ENCODE measurements around the gene TAB2.

Gene TAB2

DNA sequence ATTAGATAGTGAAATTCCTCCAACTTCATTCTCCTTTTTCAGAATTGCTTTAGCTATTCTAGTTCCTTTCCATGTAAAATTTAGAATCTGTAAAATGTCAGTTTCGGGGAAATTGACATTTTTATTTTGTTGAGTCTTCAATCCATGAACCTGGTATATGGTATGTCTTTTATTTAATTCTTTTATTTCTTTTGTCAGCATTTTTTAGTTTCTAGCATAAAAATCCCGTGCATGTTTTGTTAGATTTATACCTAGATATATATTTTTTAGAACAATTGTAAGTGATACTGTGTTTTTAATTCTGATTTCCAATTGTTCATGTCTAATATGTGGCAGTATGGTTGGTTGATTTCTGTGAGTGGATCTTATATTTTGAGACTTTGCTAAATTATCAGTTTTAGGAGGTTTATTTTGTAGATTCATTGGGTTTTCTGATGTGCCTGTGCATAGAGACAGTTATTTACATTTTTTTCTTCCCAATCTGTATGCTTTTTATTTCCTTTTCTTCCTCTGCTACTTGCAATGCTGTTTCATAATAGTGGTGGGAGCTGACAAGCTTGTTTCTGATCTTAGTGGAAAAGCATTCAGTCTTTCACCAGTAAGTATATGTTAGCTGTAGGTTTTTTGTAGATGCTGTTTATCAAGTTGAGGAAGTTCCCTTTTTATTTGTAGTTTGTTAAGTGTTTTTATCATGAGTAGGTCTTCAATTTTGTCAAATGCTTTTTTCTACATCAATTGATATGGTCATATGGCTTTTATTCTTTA lies 13.7 kb downstream of the TAB2 start:
- Histone ChIP-seq H3K4me2 (ENCODE audit: low read length, poor library complexity, severe bottlenecking) (no peak overlapping the region), H2BK15ac (ENCODE audit: low read depth, poor library complexity, severe bottlenecking) (no peak overlapping the region), H2BK5ac (ENCODE audit: low read depth, low read length, poor library complexity, severe bottlenecking) (no peak overlapping the region), H3K27ac (ENCODE audit: low read length, poor library complexity, severe bottlenecking) (no peak overlapping the region), H3K18ac (ENCODE audit: low read depth in 1 of 2, low read length in 2 of 2) (no peak overlapping the region), H2BK120ac (ENCODE audit: low read depth, low read length) (no peak overlapping the region), H3K9me3 (ENCODE audit: control insufficient read depth, low read length) (no peaks in the 10 kb centered on the region), H2AK5ac (ENCODE audit: low read length, severe bottlenecking) (no peak overlapping the region), H3K4ac (ENCODE audit: low read depth in 1 of 2, low read length in 2 of 2) (no peak overlapping the region), H4K8ac (ENCODE audit: low read length) (no peak overlapping the region), H3K9ac (ENCODE audit: low read length) (no peak overlapping the region), H3K36me3 (ENCODE audit: control insufficient read depth in 1 of 2, insufficient read depth in 2 of 2, low read depth in 1 of 2, low read length in 2 of 2) (no peaks in the 10 kb centered on the region), H3K23ac (ENCODE audit: low read length in 2 of 2) (no peak overlapping the region), H3K27me3 (ENCODE audit: control insufficient read depth in 1 of 2, insufficient read depth in 1 of 2, low read length in 2 of 2) (no peaks in the 10 kb centered on the region), H2BK12ac (ENCODE audit: low read length in 2 of 2) (no peak overlapping the region), H3K14ac (ENCODE audit: low read length in 2 of 2) (no peak overlapping the region), H4K91ac (ENCODE audit: low read length) (no peak overlapping the region), H3K79me1 (replicated peaks; ENCODE audit: low read length, poor library complexity, severe bottlenecking) (no peaks in the 10 kb centered on the region), H3K4me3 (ENCODE audit: insufficient read depth in 1 of 2, low read depth in 1 of 2, low read length in 2 of 2) (no peak overlapping the region), H2AFZ (ENCODE audit: low read depth, low read length) (no peak overlapping the region), H3K4me1 (ENCODE audit: control insufficient read depth, insufficient read depth, low read depth, low read length) (peaks cover 6% of the 10 kb centered on the region)
- WGBS = no CpG with 5 or more reads among the region's 2 CpGs
- DNase-seq = peak; percentile 61

DNA sequence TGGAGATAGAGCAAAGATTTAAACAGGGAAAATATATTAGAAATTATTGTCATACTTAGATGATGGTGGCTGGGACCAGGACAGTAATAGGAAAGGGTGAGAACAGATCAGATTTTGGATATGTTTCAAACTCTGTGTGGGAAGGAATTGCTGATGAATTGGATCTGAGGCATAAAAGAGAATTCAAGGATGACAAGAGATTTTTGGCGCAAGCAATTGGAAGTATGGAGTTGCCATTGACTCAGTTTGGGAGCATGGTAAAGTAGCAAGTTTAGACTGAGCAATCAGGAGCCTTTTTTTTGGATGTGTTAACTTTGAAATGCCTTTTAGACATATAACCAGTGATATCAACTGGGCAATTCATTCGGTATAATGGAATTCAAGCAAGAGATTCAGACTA lies 14.4 kb downstream of the TAB2 start:
- Histone ChIP-seq H2BK12ac (ENCODE audit: low read length in 2 of 2) (no peak overlapping the region), H3K9me3 (ENCODE audit: control insufficient read depth, low read length) (no peaks in the 10 kb centered on the region), H3K27me3 (ENCODE audit: control insufficient read depth in 1 of 2, insufficient read depth in 1 of 2, low read length in 2 of 2) (no peaks in the 10 kb centered on the region), H2AFZ (ENCODE audit: low read depth, low read length) (no peak overlapping the region), H3K4me2 (ENCODE audit: low read length, poor library complexity, severe bottlenecking) (no peak overlapping the region), H2AK5ac (ENCODE audit: low read length, severe bottlenecking) (no peak overlapping the region), H3K9ac (ENCODE audit: low read length) (no peak overlapping the region), H4K8ac (ENCODE audit: low read length) (no peak overlapping the region), H3K4me3 (ENCODE audit: insufficient read depth in 1 of 2, low read depth in 1 of 2, low read length in 2 of 2) (no peak overlapping the region), H3K79me1 (replicated peaks; ENCODE audit: low read length, poor library complexity, severe bottlenecking) (no peaks in the 10 kb centered on the region), H3K23ac (ENCODE audit: low read length in 2 of 2) (no peak overlapping the region), H2BK5ac (ENCODE audit: low read depth, low read length, poor library complexity, severe bottlenecking) (no peak overlapping the region), H3K36me3 (ENCODE audit: control insufficient read depth in 1 of 2, insufficient read depth in 2 of 2, low read depth in 1 of 2, low read length in 2 of 2) (no peaks in the 10 kb centered on the region), H2BK120ac (ENCODE audit: low read depth, low read length) (no peak overlapping the region), H3K4ac (ENCODE audit: low read depth in 1 of 2, low read length in 2 of 2) (no peak overlapping the region), H3K27ac (ENCODE audit: low read length, poor library complexity, severe bottlenecking) (no peak overlapping the region), H3K14ac (ENCODE audit: low read length in 2 of 2) (no peak overlapping the region), H3K4me1 (ENCODE audit: control insufficient read depth, insufficient read depth, low read depth, low read length) (peaks cover 6% of the 10 kb centered on the region), H2BK15ac (ENCODE audit: low read depth, poor library complexity, severe bottlenecking) (no peak overlapping the region), H3K18ac (ENCODE audit: low read depth in 1 of 2, low read length in 2 of 2) (no peak overlapping the region), H4K91ac (ENCODE audit: low read length) (no peak overlapping the region)
- DNase-seq = no peak
- WGBS = 97% methylated on average over 2 of the region's 2 CpGs

DNA sequence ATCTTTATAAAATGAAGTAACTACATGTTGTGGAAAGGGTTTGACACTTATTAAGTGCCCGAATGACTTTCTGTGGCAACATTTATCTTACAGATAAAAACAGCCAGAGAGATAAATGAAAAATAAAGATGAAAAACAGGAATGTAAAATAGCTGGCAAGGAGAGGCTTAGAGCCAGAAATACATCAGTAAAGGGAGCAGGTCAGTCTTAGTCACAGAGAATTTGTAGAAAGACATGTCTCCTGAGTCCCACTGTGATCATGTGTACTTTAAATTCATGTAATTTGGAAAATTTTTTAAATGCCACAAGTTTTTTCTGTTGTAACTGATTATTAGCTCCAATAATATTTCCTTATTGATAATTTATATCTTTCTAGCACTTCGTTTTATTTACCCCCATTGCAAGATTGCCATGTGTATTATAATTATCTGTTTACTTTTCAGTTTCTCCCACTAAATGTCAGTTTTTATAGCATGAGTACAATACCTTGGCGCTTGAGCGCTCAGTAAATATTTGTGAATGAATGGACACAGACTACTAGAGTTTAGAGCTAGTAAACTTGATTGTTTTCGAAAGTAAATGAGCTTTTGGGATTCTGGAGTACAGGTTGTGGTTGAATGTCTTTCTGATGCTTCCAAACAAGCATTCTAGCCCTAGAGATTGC lies 15.2 kb downstream of the TAB2 start:
- Histone ChIP-seq H2BK15ac (ENCODE audit: low read depth, poor library complexity, severe bottlenecking) (no peak overlapping the region), H3K4me1 (ENCODE audit: control insufficient read depth, insufficient read depth, low read depth, low read length) (peaks cover 4% of the 10 kb centered on the region), H3K4me2 (ENCODE audit: low read length, poor library complexity, severe bottlenecking) (no peak overlapping the region), H3K79me1 (replicated peaks; ENCODE audit: low read length, poor library complexity, severe bottlenecking) (no peaks in the 10 kb centered on the region), H4K91ac (ENCODE audit: low read length) (no peak overlapping the region), H3K4me3 (ENCODE audit: insufficient read depth in 1 of 2, low read depth in 1 of 2, low read length in 2 of 2) (no peak overlapping the region), H3K9ac (ENCODE audit: low read length) (no peak overlapping the region), H3K18ac (ENCODE audit: low read depth in 1 of 2, low read length in 2 of 2) (no peak overlapping the region), H4K8ac (ENCODE audit: low read length) (no peak overlapping the region), H3K9me3 (ENCODE audit: control insufficient read depth, low read length) (no peaks in the 10 kb centered on the region), H3K14ac (ENCODE audit: low read length in 2 of 2) (no peak overlapping the region), H2BK12ac (ENCODE audit: low read length in 2 of 2) (no peak overlapping the region), H3K27ac (ENCODE audit: low read length, poor library complexity, severe bottlenecking) (no peak overlapping the region), H2BK120ac (ENCODE audit: low read depth, low read length) (no peak overlapping the region), H2BK5ac (ENCODE audit: low read depth, low read length, poor library complexity, severe bottlenecking) (no peak overlapping the region), H3K4ac (ENCODE audit: low read depth in 1 of 2, low read length in 2 of 2) (no peak overlapping the region), H3K23ac (ENCODE audit: low read length in 2 of 2) (no peak overlapping the region), H3K27me3 (ENCODE audit: control insufficient read depth in 1 of 2, insufficient read depth in 1 of 2, low read length in 2 of 2) (no peaks in the 10 kb centered on the region), H2AFZ (ENCODE audit: low read depth, low read length) (no peak overlapping the region), H2AK5ac (ENCODE audit: low read length, severe bottlenecking) (no peak overlapping the region), H3K36me3 (ENCODE audit: control insufficient read depth in 1 of 2, insufficient read depth in 2 of 2, low read depth in 1 of 2, low read length in 2 of 2) (no peaks in the 10 kb centered on the region)
- 100% methylated on average over 4 of the region's 5 CpGs for WGBS
- DNase-seq = no peak

DNA sequence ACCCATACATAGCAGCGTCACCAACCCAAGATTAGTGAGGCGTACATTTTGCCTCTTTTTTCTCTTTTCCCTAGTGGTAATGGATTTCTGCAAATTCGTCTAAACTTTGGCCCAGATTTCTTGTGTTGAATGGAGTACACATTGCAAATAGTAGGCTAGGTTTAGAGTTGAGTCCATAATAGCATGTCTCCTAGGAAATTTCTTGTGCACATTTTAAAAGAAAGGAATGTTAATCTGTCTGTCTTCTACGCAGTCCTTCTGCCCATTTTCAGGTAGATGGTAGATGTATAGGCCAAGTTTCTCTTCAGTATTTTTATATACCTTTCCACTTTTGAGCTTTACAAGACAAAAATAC lies 15.7 kb downstream of the TAB2 start:
- Histone ChIP-seq H3K14ac (ENCODE audit: low read length in 2 of 2) (no peak overlapping the region), H3K4ac (ENCODE audit: low read depth in 1 of 2, low read length in 2 of 2) (no peak overlapping the region), H2AFZ (ENCODE audit: low read depth, low read length) (no peak overlapping the region), H4K91ac (ENCODE audit: low read length) (no peak overlapping the region), H2BK120ac (ENCODE audit: low read depth, low read length) (no peak overlapping the region), H3K36me3 (ENCODE audit: control insufficient read depth in 1 of 2, insufficient read depth in 2 of 2, low read depth in 1 of 2, low read length in 2 of 2) (no peaks in the 10 kb centered on the region), H2BK12ac (ENCODE audit: low read length in 2 of 2) (no peak overlapping the region), H3K9ac (ENCODE audit: low read length) (no peak overlapping the region), H2AK5ac (ENCODE audit: low read length, severe bottlenecking) (no peak overlapping the region), H3K27me3 (ENCODE audit: control insufficient read depth in 1 of 2, insufficient read depth in 1 of 2, low read length in 2 of 2) (no peaks in the 10 kb centered on the region), H3K23ac (ENCODE audit: low read length in 2 of 2) (no peak overlapping the region), H3K79me1 (replicated peaks; ENCODE audit: low read length, poor library complexity, severe bottlenecking) (no peaks in the 10 kb centered on the region), H3K4me2 (ENCODE audit: low read length, poor library complexity, severe bottlenecking) (no peak overlapping the region), H3K27ac (ENCODE audit: low read length, poor library complexity, severe bottlenecking) (no peak overlapping the region), H3K4me3 (ENCODE audit: insufficient read depth in 1 of 2, low read depth in 1 of 2, low read length in 2 of 2) (no peak overlapping the region), H3K9me3 (ENCODE audit: control insufficient read depth, low read length) (no peaks in the 10 kb centered on the region), H4K8ac (ENCODE audit: low read length) (no peak overlapping the region), H2BK15ac (ENCODE audit: low read depth, poor library complexity, severe bottlenecking) (no peak overlapping the region), H3K4me1 (ENCODE audit: control insufficient read depth, insufficient read depth, low read depth, low read length) (peaks cover 3% of the 10 kb centered on the region), H2BK5ac (ENCODE audit: low read depth, low read length, poor library complexity, severe bottlenecking) (no peak overlapping the region), H3K18ac (ENCODE audit: low read depth in 1 of 2, low read length in 2 of 2) (no peak overlapping the region)
- 92% methylated on average over 3 of the region's 4 CpGs for WGBS
- DNase-seq = no peak
